ENCODE measurements around the gene CCDC50.

Gene CCDC50

DNA sequence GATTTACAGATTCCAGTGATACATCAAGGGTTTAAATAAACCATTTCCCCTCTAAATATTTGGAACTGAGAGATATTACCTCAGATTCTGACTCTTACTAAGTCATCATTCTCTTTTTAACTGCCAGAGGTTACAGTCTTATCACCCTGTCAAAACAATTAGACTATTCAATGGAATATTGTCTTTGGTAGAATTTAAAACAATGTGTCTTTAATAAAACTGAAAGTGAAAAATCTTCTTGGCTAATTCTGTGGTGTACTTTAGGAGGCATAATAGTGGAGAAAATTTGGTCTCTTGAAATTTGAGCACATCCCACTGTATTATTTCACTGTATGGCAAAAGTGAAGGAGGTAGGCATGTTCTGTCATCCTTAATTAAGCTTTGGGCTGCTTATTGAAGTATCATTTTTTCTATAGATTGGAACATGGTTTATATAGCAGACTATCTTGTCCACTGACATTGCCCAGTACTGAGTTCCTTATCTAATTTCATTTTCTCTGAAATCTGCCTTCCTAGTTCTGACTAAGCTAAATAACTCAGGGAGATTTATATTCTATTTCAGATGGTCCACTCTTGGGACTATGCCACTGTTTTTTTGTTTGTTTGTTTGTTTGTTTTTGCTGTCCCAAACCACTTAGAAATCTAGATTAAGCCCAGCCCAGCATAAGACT lies 49.1 kb downstream of the CCDC50 start:
- H3K4me3 ChIP-seq (ENCODE audit: insufficient read depth, low read length, poor library complexity, severe bottlenecking), result no peak overlapping the region
- H3K36me3 ChIP-seq (ENCODE audit: low read length), result 0 out of 2 replicates have a peak, but pooled peaks cover 2% of the 10 kb centered on the region
- H3K79me2 ChIP-seq (ENCODE audit: insufficient read depth, low read length), result no peaks in the 10 kb centered on the region
- no peaks in the 10 kb centered on the region for H3K9me3 ChIP-seq (ENCODE audit: insufficient read depth, low read length)
- H2AFZ ChIP-seq (ENCODE audit: low read depth, low read length, severe bottlenecking), result no peak overlapping the region
- no peak overlapping the region for H3K27ac ChIP-seq (ENCODE audit: low read depth, low read length)
- no peaks in the 10 kb centered on the region for H3K9me2 ChIP-seq (replicated peaks; ENCODE audit: insufficient read depth, low read length)
- H3K27me3 ChIP-seq (ENCODE audit: low read length), result no peaks in the 10 kb centered on the region
- no peaks in the 10 kb centered on the region for H3F3A ChIP-seq (ENCODE audit: insufficient read depth)
- no peak overlapping the region for H3K4me2 ChIP-seq (ENCODE audit: low read depth, low read length, poor library complexity, severe bottlenecking)
- no peaks in the 10 kb centered on the region for H4K20me1 ChIP-seq (ENCODE audit: low read depth, low read length)
- TF ChIP-seq, protein P1, sequence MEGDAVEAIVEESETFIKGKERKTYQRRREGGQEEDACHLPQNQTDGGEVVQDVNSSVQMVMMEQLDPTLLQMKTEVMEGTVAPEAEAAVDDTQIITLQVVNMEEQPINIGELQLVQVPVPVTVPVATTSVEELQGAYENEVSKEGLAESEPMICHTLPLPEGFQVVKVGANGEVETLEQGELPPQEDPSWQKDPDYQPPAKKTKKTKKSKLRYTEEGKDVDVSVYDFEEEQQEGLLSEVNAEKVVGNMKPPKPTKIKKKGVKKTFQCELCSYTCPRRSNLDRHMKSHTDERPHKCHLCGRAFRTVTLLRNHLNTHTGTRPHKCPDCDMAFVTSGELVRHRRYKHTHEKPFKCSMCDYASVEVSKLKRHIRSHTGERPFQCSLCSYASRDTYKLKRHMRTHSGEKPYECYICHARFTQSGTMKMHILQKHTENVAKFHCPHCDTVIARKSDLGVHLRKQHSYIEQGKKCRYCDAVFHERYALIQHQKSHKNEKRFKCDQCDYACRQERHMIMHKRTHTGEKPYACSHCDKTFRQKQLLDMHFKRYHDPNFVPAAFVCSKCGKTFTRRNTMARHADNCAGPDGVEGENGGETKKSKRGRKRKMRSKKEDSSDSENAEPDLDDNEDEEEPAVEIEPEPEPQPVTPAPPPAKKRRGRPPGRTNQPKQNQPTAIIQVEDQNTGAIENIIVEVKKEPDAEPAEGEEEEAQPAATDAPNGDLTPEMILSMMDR (IDR thresholded peaks at IDR 0.05; ENCODE audit: insufficient read depth, low read length, poor library complexity, severe bottlenecking), result no peak
- TF ChIP-seq EZH2phosphoT487 (conservative IDR thresholded peaks at IDR 0.05; ENCODE audit: low read length), result no peak
- no peak overlapping the region for H3K9ac ChIP-seq (ENCODE audit: low read length)

- H3K4me3 ChIP-seq (ENCODE audit: insufficient read depth, low read length, poor library complexity, severe bottlenecking), result no peak overlapping the region
- H3K79me2 ChIP-seq (ENCODE audit: insufficient read depth, low read length), result no peaks in the 10 kb centered on the region
- no peaks in the 10 kb centered on the region for H4K20me1 ChIP-seq (ENCODE audit: low read depth, low read length)
- H2AFZ ChIP-seq (ENCODE audit: low read depth, low read length, severe bottlenecking), result no peak overlapping the region
- H3K9ac ChIP-seq (ENCODE audit: low read length), result no peak overlapping the region
- H3K9me2 ChIP-seq (replicated peaks; ENCODE audit: insufficient read depth, low read length), result no peaks in the 10 kb centered on the region
- no peak for TF ChIP-seq EZH2phosphoT487 (conservative IDR thresholded peaks at IDR 0.05; ENCODE audit: low read length)
- TF ChIP-seq, protein P1 (IDR thresholded peaks at IDR 0.05; ENCODE audit: insufficient read depth, low read length, poor library complexity, severe bottlenecking), result no peak
- H3K4me2 ChIP-seq (ENCODE audit: low read depth, low read length, poor library complexity, severe bottlenecking), result no peak overlapping the region
- H3K27me3 ChIP-seq (ENCODE audit: low read length), result no peaks in the 10 kb centered on the region
- H3K36me3 ChIP-seq (ENCODE audit: low read length), result 0 out of 2 replicates have a peak, but pooled peaks cover 6% of the 10 kb centered on the region
- no peak overlapping the region for H3K27ac ChIP-seq (ENCODE audit: low read depth, low read length)
- H3F3A ChIP-seq (ENCODE audit: insufficient read depth), result no peaks in the 10 kb centered on the region
- no peaks in the 10 kb centered on the region for H3K9me3 ChIP-seq (ENCODE audit: insufficient read depth, low read length)
These were observed 50.3 kb downstream of the CCDC50 start for GRCh38 chr3:191379446-191379845.

DNA sequence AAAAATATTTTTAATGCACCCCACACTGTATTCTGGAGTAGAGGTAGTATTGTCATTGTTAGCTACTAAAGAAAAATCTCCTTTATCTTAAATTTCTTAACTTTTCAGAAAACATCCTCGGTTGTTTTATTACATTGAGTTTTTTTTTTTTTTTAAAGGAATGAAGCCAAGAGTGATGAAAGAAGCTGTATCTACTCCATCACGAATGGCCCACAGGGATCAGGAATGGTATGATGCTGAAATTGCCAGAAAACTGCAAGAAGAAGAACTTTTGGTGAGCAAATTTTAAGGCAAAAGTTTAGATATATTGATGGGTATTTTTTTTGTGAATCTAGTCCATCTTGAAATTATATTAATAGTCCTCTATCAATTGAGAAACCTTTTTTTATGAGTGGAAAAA lies 50.8 kb downstream of the CCDC50 start:
- no peak overlapping the region for H3K27ac ChIP-seq (ENCODE audit: low read depth, low read length)
- H3K4me2 ChIP-seq (ENCODE audit: low read depth, low read length, poor library complexity, severe bottlenecking), result no peak overlapping the region
- no peak overlapping the region for H3K4me3 ChIP-seq (ENCODE audit: insufficient read depth, low read length, poor library complexity, severe bottlenecking)
- H2AFZ ChIP-seq (ENCODE audit: low read depth, low read length, severe bottlenecking), result no peak overlapping the region
- TF ChIP-seq EZH2phosphoT487 (conservative IDR thresholded peaks at IDR 0.05; ENCODE audit: low read length), result no peak
- TF ChIP-seq, protein P1 (IDR thresholded peaks at IDR 0.05; ENCODE audit: insufficient read depth, low read length, poor library complexity, severe bottlenecking), result no peak
- 0 out of 2 replicates have a peak, but pooled peaks cover 6% of the 10 kb centered on the region for H3K36me3 ChIP-seq (ENCODE audit: low read length)
- no peaks in the 10 kb centered on the region for H3K9me2 ChIP-seq (replicated peaks; ENCODE audit: insufficient read depth, low read length)
- H3K9ac ChIP-seq (ENCODE audit: low read length), result no peak overlapping the region
- no peaks in the 10 kb centered on the region for H4K20me1 ChIP-seq (ENCODE audit: low read depth, low read length)
- no peaks in the 10 kb centered on the region for H3F3A ChIP-seq (ENCODE audit: insufficient read depth)
- H3K79me2 ChIP-seq (ENCODE audit: insufficient read depth, low read length), result no peaks in the 10 kb centered on the region
- no peaks in the 10 kb centered on the region for H3K27me3 ChIP-seq (ENCODE audit: low read length)
- no peaks in the 10 kb centered on the region for H3K9me3 ChIP-seq (ENCODE audit: insufficient read depth, low read length)

Measured in SU-DHL-6 (cell line).